Thyroid gland (tissue), 4 donors: ENCODE measurements around the gene C4B.
"Not testable (repeated sequence)": the region's sequence is repeated elsewhere in the genome, so short reads cannot be mapped to it uniquely, and the experiment has no call there.

ENCODE experiments used
- POLR2A ChIP-seq, 2 donors: fragments of 450-650 bp; IDR thresholded peaks; one replicate each; pipeline ENCODE4 v1.6.1; 2017; ENCODE audit warnings: antibody characterized with exemption in 2 of 2, mild to moderate bottlenecking in 2 of 2, moderate library complexity in 1 of 2
- TF ChIP-seq, protein P1 (sequence below), 6 experiments: fragments of 200-600 bp in 3 of 6; fragments of 450-650 bp in 3 of 6; sonication (generic) in 3 of 6; IDR thresholded peaks; one replicate each; pipeline ENCODE4 v1.5.1; 2016 to 2019; ENCODE audit warnings: antibody characterized with exemption in 6 of 6, mild to moderate bottlenecking in 2 of 6, inconsistent platforms in 1 of 6, moderate library complexity in 1 of 6

DNA sequence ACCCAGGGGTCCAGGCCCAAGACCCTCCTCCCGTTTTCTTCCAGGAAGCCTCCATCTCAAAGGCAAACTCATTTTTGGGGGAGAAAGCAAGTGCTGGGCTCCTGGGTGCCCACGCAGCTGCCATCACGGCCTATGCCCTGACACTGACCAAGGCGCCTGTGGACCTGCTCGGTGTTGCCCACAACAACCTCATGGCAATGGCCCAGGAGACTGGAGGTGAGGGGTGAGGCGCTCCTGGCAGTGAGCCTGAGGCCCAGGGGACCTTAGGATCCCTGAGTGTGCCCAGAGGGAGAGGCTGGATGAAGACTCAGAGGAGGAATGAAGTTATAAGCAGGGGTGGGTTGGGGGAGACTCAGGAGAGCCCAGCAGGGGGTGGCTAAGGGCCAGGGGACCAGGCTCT lies 18.2 kb upstream of the C4B start:
- TF ChIP-seq, protein P1, sequence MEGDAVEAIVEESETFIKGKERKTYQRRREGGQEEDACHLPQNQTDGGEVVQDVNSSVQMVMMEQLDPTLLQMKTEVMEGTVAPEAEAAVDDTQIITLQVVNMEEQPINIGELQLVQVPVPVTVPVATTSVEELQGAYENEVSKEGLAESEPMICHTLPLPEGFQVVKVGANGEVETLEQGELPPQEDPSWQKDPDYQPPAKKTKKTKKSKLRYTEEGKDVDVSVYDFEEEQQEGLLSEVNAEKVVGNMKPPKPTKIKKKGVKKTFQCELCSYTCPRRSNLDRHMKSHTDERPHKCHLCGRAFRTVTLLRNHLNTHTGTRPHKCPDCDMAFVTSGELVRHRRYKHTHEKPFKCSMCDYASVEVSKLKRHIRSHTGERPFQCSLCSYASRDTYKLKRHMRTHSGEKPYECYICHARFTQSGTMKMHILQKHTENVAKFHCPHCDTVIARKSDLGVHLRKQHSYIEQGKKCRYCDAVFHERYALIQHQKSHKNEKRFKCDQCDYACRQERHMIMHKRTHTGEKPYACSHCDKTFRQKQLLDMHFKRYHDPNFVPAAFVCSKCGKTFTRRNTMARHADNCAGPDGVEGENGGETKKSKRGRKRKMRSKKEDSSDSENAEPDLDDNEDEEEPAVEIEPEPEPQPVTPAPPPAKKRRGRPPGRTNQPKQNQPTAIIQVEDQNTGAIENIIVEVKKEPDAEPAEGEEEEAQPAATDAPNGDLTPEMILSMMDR (IDR thresholded peaks at IDR 0.05) = not testable (repeated sequence)
- not testable (repeated sequence) for TF ChIP-seq POLR2A (IDR thresholded peaks at IDR 0.05)
